Posterior vena cava (tissue), 2 donors: ENCODE results near the gene GALNT7. TPM values are rescaled to one million over a fixed set of nuclear protein-coding genes. Genes with fewer than 3 reads are reported as not detected.
A peak's percentile ranks its signal among the peaks of the same experiment; 100 is the strongest.

Experiments used
- DNase-seq: peaks from one replicate; pipeline ENCODE4 v3.0.0-alpha.2; 2020; ENCODE audit warnings: low spot score
- intact Hi-C, 2 donors: fragments of 100-400 bp; cut with DNase I; formaldehyde crosslinking; loops; one replicate each; pipeline versions ENCODE4 v1.14.1 to v1.14.2; 2022 to 2023
- total RNA-seq, 2 donors: library from RNA; stranded (reverse); fragmentation: NEBNext Ultra II Directional; extraction: Animal tissue kit (Norgen Biotek cat#: 25700); gene quantifications; one replicate each; pipeline ENCODE4 v1.2.1, GENCODE V29; 2021
- donor health status: DM: yes; HTN: yes; CAD: no.
- donor health status: DM: yes; HTN: yes; CAD: no.

Gene GALNT7
- total RNA-seq, 2 donors from 2014 or later, result 10.2 to 16.2 TPM

DNA sequence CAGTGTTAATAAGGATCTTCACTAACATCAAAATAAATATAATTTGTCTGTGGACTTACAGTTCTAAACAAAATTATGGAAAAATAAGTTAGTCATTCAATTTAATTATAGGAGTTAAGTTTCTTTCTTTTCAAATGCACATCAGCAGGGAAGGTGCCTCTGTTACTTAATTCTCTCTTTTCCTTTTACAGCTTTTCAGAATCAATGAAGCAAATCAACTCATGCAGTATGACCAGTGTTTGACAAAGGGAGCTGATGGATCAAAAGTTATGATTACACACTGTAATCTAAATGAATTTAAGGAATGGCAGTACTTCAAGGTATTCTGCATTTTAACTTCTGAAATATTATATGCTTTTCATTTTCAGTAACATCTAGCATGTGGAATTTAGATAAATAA is 149.6 kb downstream of the GALNT7 start:
- no peak for DNase-seq
- intact Hi-C loops, result loop anchor here (2.0 to 10.0 kb wide), 3 partner anchors 99 to 177 kb away; no protein-coding TSS in a partner anchor

DNA sequence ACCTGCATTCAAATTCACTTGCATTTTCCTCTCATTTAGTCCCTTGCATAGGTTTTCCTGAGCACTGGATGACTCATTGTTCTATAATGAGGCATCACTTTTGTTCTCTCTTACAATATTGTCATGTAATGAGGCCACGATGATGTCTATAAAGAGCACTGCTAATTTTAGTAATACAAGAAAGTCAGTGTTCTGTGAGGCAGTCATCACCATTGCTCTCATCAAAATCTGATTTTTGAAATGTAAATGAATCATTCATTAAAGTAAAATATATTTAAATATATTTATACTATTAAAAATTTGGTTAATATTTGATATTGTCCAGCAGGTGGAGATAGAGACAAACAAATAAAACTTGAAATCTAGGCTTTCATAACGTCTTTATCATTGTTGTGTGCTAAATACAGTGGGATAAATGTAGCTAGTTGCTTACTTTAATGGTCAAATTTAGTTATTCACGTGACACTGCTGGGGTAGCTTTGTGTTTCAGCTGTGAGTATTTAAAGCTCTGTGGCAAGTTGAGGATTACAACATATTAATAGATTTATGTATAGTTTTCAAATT is 150.1 kb downstream of the GALNT7 start:
- DNase-seq, result no peak

DNA sequence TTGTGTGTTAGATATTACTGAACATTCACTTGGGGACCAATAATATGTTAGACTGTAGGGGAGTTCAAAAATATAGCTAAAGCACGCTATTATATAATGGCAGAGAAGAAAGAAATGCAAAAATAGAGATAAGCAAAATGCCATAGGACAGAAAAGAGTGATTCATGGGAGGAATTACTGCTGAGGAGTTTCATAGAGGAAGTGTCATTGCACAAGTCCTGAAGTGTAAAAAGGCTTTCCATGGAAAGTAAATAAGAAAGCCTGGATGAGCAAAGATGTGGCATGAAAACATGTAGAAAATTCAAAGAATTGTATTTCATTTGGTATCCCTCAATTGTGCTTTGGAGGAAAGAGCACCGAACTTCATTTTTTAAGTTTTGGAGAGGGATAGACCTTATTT is 151.1 kb downstream of the GALNT7 start:
- intact Hi-C loops, result loop anchor here (2.0 to 10.0 kb wide), 4 partner anchors 97 to 175 kb away; no protein-coding TSS in a partner anchor

More for the DNA sequence above, 150.1 kb downstream of the GALNT7 start:
- intact Hi-C loops, result loop anchor here (2.0 to 10.0 kb wide), 3 partner anchors 98 to 176 kb away; no protein-coding TSS in a partner anchor

DNA sequence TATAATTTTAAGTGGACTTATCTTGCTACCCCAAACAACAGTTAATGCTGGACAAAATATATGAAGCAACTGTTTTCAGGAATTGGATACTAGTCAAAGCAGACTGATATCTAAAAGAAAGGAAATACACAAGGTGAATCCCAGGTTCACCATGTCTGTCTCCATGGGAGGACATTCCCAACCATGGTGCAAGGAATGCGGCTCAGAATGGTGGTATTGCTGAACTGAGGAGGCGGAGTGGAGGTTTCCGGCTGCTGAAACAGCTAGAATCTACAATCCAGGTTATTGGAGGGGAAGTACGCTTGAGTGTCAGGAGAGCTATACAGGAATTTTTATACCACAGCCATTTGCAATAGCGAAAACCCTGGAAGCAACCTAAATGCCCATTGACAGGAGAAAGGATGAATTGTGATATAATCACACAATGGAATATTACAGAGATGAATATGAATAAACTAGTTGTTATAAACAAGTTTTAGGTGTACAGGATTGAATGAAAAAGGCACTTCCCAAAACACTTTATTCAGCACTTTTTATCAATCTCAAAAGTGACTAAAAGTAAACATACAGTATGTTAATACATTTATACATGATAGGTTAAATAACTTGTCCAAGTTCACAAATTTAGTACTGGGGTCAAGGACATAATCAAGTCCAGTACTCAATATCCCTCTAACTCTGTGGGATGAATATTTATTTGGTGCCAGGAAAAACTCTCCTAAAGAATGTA is 156.6 kb downstream of the GALNT7 start:
- no peak for DNase-seq
- intact Hi-C loops, result no loop called here

More for the DNA sequence above, 151.1 kb downstream of the GALNT7 start:
- no peak for DNase-seq

DNA sequence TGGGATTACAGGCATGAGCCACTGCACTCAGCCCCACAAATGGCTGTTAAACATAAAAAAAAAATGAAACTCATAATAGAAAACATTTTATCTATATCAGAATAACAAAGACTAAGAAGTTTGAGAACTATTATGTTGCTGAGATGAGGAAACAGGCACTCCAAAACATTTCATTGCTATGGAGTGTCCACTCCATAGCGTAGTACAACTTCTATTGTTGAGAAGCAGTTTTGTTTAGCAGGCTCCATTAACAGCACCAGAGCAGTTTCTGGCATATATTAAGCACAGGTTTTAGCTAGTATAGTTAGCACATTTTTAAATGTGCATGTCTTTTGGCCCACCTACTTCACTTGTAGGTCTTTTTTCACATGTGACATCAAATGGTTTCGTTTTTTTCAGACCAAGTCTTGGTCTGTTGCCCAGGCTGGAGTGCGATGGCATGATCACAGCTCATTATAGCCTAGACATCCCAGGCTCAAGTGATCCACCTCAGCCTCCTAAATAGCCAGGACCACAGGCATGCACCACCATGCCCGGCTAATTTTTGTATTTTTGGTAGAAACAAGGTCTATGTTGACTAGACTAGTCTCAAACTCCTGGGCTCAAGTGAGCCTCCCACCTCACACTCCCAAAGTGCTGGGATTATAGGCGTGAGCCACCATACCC is 159.8 kb downstream of the GALNT7 start:
- intact Hi-C loops, result no loop called here
- no peak for DNase-seq

DNA sequence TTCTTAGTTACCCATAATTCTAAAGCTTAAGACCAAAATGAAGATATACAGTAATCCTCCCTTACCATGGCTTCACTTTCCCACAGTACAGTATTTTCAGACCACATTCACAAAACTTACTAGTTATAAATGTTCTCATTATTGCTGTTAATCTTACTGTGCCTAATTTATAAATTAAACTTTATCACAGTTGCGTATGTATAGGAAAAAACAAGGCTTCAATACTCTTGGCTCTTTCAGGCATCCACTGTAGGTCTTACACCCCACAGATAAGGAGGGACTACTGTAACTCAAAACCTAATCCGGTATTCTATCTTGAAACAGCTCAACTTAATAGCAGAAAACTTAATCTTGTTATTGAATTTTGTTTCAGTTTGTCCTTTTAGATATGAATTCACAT is 162.0 kb downstream of the GALNT7 start:
- DNase-seq, result no peak
- intact Hi-C loops, result no loop called here

DNA sequence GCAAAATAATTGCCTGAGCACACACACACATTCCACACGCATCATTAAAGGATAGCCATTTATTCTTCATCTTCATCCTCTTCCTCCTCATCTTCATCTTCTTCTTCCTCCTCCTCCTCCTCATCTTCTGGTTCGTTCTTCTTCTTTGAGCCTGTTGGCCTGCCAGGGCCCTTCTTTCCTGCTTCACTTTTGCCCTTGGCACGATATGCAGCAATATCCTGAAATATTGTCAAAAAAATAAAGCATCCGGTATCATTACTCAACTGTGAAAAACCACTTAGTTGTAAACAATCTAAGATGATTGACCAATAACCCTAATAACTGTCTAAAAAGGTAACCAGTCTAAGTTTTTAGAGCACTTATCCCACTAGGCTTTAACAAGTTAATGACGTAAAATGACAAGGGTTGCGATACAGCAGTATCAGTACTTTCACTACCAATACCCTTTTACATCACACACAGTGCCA is 163.4 kb downstream of the GALNT7 start:
- no peak for DNase-seq
- intact Hi-C loops, result no loop called here

DNA sequence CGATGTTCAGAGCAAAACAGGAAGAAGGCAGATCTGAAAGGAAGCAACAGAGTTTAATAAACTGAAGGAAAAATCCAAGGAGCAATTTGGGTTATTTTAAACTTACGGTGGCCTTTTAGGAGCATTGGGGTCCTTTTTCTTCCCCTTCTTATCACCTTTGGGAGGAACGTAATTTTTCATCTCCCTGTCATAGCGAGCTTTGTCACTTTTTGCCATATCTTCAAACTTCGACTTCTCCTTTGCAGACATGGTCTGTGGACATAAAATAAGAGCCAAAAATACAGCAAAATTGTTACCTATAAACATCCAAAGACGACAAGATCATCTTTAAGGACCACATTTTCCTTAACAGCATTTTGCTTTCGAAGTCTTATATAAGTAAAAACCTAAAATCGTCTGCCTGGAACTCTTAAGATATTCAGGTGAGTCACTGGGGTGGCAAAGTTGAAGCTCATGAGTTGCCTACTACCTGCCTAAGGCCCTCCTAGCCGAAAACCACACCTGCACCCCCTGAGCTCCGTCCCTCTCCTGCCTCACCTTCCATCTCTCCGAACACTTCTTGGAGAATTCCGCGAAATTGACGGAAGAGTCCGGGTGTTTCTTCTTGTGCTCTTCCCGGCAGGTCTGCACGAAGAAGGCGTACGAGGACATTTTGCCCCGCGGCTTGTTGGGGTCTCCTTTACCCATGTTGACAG is 164.5 kb downstream of the GALNT7 start:
- intact Hi-C loops, result no loop called here
- no peak for DNase-seq

DNA sequence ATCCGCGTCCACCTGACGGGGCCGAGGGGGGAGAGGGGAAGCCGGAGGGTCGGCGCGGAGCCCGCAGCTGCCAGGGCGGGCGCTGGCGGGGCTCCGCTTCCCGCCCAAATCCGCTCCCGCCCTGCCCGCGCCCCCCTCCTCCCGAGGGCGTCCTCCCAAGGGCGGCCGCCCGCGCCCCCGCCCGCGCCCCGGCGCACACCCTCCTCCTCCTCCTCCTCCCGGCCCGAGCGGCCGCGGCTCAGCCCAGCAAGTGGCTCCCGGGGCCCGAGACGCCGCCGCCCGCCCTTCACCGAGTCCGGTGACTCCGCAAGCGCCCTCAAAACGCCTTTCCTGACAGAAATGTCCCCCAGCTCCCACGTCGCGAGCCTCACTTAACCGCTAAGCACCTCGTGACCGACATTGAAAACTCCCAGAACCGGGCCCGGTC is 165.1 kb downstream of the GALNT7 start:
- intact Hi-C loops, result loop anchor here in 1 of 2 donors (2.0 kb wide), 1 partner anchor 37 kb away; the partner anchor contains the start of gene SAP30
- peak; percentile 87 for DNase-seq

DNA sequence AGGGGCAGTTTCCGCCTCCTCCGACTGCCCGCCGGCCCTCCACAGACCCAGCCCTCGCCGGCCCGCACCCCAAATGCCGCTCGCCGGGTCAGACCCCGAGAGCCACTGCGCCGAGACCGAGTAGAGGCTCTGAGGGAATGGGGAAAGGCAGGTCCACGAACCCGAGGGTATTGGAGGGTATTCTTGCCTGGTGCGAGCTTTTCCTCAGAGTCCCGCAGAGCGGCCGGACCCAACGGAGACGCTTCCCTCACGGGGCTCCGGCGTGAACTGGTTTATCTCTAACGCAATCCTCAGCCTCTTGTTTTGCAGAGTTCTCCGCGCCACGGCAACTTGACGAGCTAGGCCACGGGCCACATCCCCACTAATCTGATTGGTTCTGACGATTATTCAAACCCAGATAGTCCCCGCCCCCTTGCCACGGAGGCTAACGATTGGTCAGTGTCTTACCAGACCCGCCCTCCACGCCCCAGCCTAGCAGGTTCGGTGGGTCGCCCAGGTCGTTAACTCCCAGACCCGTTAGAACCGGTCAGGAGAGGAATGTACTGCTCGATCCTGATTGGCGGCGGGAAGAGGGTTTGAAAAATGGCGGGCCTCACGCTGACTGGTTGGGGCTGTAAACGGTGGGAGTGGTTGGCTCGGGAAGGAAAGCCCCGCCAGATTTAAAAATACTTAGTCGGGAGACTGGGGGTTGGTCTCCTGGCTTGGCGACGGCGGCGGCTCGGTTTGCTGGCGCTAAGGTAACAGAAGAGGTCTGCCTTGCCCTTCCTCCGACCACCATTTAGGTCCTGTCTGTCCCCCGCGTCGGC is 165.7 kb downstream of the GALNT7 start, which contains the start of gene HMGB2:
HMGB2 (minus strand) TSS at position 274 of the 806 bp plus-strand sequence. CDS start 709 bp downstream, outside the sequence.
- peak; percentile 100 for DNase-seq
- intact Hi-C loops, result loop anchor here in 1 of 2 donors (2.0 kb wide), 1 partner anchor 37 kb away; the partner anchor contains the start of gene SAP30

DNA sequence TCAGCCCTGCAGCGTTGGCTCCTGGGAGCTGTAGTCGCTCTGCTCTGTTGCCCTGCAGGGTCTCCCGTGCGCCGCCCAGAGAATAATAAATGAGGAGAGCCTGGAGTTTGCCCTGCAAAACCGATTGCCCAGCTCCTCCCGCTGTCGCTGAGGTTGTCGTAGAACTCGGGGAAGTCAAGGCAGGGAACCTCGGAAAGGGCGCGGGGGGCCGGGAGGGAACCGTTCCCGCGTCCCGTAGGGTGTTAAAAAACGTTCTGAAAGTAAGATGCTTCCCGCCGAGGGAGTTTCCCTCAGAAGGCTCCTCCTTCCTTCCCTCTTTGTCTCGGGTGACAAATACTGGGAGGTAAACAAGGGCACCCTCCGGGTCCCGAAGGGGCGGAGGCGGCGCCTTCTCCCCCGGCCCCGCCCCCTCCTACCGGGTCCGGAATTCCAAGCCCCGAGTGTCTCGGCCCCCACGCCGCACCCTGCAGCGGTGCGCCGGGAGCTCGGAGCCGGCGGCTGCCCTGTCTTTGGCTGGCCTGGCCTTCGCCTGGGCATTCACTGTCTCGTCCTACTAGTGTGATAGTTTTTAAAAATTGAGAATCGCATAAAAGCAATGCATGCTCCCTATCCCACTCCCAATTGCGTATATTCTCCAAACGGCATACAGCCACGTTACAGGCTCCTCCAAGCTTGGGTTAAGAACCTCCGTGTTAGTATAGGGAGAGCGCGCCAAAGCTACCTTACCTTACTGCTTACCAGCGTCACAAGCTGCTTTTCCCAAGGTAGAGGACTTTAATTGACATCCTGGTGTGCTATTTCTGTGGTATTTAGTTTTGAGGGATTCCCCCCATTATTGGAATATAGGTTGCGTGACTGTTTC is 166.5 kb downstream of the GALNT7 start:
- intact Hi-C loops, result loop anchor here in 1 of 2 donors (2.0 kb wide), 1 partner anchor 36 kb away; the partner anchor contains the start of gene SAP30
- DNase-seq, result peak; percentile 80

DNA sequence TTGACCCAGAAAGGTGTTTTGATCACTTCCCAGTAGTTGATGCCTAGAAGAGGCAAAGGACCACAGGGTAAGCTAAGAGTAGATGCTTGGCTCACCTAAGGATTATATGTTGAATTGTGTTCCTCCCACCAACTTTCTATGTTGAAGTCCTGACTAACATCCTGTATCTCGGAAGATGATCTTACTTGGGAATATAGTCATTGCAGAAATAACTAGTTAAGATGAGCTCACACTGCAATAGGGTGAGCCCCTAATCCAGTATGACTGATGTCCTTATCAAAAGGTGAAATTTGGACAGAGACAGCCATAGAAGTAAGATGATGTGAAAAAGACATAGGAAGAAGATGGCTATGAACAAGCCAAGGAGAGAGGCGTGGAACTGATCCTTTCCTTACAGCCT is 168.9 kb downstream of the GALNT7 start:
- no peak for DNase-seq
- intact Hi-C loops, result no loop called here

DNA sequence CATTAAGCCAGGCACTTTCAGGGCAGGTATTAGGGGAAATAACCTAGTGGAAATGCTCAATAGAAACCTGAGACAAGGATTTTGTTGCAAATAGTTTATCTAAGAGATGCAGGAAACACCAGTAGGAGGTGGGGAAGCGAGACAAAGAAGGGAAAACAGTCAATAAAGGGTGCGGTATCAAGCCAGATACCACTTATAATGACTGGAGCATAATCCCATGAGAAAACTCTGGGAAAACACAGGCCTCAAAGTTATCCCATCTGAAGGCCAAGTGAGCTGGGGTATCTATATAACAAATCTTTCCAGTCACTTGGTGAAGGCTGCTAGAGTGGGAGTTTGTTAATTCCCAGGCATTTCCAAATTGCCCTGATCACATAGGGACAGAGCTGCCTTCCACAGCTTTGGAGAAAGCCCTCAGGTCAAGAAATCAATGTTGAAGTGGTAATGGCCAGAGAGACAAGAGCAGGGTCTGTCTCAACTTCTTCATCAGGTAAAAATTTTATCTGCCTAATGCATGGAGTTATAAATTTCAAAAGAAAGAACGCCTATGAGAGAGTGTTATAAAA is 175.3 kb downstream of the GALNT7 start:
- no peak for DNase-seq
- intact Hi-C loops, result no loop called here

DNA sequence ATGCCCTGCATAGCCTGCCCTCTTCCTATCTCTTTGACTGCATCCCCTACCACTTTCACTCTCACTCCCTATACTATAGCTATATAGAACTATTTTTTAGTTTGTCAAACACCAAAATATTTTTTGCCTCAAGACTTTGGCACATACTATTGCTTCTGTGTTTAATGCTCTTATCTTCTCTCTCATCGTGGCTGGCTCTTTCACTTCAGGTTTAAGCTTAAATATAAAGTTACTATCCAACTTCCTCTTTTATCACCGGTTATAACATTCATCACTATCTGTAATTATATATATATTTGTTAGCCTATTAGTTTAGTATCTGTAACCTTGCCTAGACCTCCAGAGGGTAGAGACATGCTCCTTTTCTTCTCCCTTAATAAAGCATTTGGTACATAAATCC is 177.0 kb downstream of the GALNT7 start:
- no peak for DNase-seq
- intact Hi-C loops, result no loop called here

DNA sequence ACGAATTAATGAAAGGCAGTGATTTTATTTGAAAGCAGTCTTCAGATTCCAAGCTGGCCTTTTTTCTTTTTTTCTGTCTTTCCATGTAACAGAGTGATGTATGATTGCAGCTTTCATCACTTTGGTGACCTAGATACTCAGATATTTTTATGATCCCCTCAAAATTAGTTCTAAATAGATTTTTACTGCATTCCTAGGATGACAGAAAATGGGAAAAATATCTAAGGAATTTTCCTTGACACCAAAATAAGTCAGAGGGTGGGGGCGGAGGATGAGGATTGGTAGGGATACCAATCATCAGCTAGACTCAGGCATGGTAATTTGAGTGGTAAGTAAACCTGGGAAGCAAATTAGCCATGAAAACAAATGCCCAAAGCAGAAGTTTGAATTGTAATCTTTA is 177.5 kb downstream of the GALNT7 start:
- intact Hi-C loops, result no loop called here

DNA sequence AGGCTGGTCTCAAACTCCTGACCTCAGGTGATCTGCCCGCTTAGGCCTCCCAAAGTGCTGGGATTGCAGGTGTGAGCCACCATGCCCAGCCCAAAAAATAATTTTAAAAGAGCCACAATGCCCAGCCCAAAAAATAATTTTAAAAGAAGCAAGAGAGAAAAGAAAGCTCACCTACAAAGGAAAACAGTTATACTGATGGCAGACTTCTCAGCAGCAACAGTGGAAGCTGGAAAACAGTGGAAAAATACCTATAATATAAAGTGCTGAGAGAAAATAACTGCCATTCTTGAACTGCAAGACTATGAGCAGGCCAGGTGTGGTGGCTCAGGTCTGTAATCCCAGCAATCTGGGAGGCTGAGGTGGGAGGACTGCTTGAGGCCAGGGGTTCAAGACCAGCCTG is 178.9 kb downstream of the GALNT7 start:
- no peak for DNase-seq
- intact Hi-C loops, result no loop called here

More for the DNA sequence above, 177.5 kb downstream of the GALNT7 start:
- DNase-seq, result no peak

DNA sequence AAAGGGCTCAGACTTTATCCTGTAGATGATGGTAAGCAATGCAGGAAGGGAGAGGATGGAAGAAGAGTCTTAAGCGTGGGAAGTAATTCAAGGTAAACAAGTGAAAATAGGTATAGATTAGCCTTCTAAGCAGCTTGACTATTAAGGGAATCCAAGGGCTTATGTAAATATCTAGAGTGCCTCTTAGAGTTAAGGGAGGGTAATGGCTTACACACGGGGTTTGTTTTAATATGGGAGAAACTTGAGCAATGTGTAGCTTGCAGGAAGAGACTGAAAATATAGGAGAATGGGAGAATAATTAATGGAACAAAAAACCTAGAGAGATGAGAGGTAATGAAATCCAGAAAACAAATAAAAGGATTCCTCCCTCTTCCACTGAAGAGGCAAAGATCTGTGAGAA is 189.3 kb downstream of the GALNT7 start:
- intact Hi-C loops, result no loop called here

More for the DNA sequence above, 189.3 kb downstream of the GALNT7 start:
- no peak for DNase-seq
